ENCODE measurements around the gene DNAJB5. TPM values are rescaled to one million over a fixed set of nuclear protein-coding genes. Genes with fewer than 3 reads are reported as not detected.
A peak's percentile ranks its signal among the peaks of the same experiment; 100 is the strongest.

The DNAJB5 gene
- total RNA-seq, 4 donors from 2014 or later, result 1.1 to 3.7 (median 1.9) TPM

DNA sequence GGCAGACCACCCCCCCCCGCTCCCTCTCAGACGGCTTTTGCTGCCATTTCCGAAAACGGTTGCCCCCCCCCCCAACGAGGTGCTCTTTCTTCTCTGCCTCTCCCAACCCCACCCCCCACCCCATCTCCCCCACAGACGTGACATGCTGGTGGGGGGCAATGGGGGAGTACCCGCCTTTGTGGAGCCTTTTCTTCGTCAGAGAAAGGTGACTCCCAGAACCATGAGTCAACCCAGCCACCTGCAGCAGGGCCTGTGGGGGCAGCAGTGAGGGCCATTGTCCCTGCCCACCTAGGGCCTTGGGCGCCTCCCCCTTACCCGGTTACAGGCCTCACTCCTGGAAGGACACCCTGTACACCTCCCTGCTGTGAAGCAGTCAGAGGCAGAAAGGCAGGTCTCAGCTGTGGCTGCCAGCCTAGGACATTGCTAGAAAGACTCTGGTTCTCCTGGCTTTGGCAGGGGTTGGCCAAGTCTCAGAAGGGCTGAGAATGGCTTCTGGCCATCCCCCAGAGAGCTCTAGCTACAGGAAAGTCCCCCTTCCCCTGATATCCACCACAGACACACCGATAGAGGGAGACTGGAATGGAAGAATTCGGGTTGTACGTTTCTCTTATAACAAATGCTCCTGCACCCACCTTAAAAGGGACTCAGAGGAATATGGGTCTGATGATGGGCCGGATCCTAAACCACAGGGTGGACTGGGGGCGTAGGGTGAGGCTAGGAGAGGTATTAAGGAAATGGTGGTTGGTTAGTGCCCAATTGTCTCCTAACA is 2.2 kb downstream of the DNAJB5 start:
- intact Hi-C loops (cut with DNase I; ENCODE audit: low total_unique reads), result no loop called here
- WGBS, 2 donors, result 57 to 75% methylated on average over 15 of the region's 15 CpGs
- TF ChIP-seq, protein P1, sequence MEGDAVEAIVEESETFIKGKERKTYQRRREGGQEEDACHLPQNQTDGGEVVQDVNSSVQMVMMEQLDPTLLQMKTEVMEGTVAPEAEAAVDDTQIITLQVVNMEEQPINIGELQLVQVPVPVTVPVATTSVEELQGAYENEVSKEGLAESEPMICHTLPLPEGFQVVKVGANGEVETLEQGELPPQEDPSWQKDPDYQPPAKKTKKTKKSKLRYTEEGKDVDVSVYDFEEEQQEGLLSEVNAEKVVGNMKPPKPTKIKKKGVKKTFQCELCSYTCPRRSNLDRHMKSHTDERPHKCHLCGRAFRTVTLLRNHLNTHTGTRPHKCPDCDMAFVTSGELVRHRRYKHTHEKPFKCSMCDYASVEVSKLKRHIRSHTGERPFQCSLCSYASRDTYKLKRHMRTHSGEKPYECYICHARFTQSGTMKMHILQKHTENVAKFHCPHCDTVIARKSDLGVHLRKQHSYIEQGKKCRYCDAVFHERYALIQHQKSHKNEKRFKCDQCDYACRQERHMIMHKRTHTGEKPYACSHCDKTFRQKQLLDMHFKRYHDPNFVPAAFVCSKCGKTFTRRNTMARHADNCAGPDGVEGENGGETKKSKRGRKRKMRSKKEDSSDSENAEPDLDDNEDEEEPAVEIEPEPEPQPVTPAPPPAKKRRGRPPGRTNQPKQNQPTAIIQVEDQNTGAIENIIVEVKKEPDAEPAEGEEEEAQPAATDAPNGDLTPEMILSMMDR (IDR thresholded peaks at IDR 0.05), result no peak
- TF ChIP-seq POLR2A (IDR thresholded peaks at IDR 0.05), result no peak
- H3K4me3 ChIP-seq (ENCODE audit: low read depth, poor library complexity, severe bottlenecking), result no peak overlapping the region
- DNase-seq (ENCODE audit: low spot score in 2 of 2), result peak in 1 of 2 donors; percentile 84

DNA sequence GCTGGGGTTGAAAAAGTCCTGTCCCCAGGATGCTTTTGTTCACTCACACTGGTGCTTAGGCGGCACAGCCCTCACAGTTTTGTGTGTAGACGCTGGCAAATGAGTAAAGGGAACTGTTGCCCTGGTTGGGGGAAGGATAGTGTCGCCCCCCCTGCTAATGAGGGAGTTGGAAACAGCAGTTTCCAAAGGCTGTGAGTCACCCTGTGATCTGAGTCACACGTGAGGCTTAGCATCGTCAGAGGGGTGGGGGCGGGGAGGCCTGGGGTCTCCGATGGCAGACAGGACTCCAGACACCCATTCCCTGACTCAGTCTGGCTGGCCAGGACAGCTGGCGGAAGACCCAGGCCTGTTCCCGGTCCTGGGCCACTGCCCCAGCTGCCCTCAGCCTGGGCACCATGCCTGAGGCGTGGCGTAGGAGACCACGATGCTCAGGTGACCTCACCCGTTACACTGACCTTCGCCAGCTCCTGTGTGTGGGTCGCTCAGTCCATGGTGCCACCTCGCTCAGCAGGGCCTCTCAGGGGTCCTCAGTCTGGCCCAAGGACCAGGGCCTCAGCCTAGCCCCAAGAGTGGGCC is 2.9 kb downstream of the DNAJB5 start:
- DNase-seq (ENCODE audit: low spot score in 2 of 2), result peak; percentile 17 to 80
- intact Hi-C loops (cut with DNase I; ENCODE audit: low total_unique reads), result no loop called here
- no peak overlapping the region for H3K4me3 ChIP-seq (ENCODE audit: low read depth, poor library complexity, severe bottlenecking)
- WGBS, 2 donors, result 55% methylated on average over 16 of the region's 16 CpGs
- TF ChIP-seq, protein P1 (IDR thresholded peaks at IDR 0.05), result no peak
- TF ChIP-seq POLR2A (IDR thresholded peaks at IDR 0.05), result no peak

DNA sequence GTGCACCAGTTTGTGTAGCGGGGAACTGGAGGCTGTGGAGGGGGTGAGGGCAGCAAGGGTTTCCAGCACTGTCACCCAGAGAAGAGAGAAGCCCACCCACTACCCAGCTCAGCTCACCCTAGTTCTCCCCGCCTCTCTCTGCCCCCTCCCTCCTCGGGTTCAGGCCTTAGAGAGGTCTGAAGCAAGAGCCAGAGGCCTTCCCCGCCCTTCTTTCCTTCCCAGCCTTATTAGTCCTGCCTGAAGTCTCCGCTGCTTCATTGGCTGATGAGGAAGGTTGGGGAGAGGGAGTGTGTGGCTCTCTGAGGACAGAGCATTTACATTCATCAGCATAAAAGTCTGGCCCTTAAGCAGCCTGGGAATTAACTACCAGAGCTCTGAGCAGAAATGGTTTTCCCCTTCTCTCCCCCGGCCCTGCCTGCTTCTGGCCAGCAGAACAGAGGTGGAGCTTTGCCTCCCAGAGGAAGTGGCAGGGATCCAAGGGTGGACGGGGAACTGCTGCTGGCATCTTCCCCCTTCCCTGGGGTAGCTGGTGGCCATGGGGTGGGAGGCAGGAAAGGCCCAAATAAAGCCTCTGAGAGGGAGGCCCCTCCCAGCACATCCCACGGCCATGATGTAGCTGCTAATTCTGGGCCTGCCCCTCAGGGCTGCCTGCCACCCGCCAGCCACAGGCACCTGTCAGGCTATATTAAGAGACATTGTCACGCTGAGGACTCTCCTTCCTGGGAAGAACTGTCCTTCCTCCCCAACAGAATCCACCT is 4.1 kb downstream of the DNAJB5 start:
- intact Hi-C loops (cut with DNase I; ENCODE audit: low total_unique reads), result no loop called here
- TF ChIP-seq, protein P1 (IDR thresholded peaks at IDR 0.05), result no peak
- no peak for TF ChIP-seq POLR2A (IDR thresholded peaks at IDR 0.05)
- no peak overlapping the region for H3K4me3 ChIP-seq (ENCODE audit: low read depth, poor library complexity, severe bottlenecking)
- whole genome bisulfite sequencing, 2 donors, result 37 to 38% methylated on average over 10 of the region's 10 CpGs
- DNase-seq (ENCODE audit: low spot score in 2 of 2), result peak; percentile 43 to 91

DNA sequence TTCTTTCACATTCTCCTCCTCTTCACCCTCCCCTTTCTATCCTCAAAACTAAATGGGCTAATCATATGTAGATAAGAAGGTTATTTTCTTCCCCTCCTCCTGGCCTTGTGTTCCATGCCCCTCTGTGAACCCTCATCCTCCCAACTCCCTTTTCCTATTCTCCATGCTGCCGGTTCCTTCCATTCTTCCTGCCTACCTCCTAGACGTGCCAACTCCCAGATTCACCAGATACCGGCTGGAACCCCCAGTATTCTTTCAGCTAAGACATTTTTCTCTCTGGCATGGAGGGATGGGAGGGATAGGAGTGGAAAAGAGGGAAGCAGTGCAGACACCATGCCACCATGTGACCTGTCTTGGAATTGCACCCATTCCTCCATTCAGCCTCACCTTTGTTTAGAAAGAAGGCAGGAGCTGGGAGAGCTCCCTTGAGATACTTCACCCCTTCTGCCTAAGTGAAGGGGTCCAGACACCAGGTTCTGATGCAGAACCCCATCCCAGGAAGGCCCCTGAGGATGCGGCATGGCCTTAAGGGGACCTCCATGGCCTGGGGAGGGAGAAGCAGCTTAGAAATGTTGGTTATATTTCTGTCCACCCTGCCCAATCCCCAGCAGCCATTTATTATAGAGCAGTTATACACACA is 4.8 kb downstream of the DNAJB5 start:
- intact Hi-C loops (cut with DNase I; ENCODE audit: low total_unique reads), result no loop called here
- no peak overlapping the region for H3K4me3 ChIP-seq (ENCODE audit: low read depth, poor library complexity, severe bottlenecking)
- WGBS, 2 donors, result 36 to 41% methylated on average over 4 of the region's 4 CpGs
- peak; percentile 25 to 79 for DNase-seq (ENCODE audit: low spot score in 2 of 2)
- TF ChIP-seq POLR2A (IDR thresholded peaks at IDR 0.05), result no peak
- TF ChIP-seq, protein P1 (IDR thresholded peaks at IDR 0.05), result no peak

DNA sequence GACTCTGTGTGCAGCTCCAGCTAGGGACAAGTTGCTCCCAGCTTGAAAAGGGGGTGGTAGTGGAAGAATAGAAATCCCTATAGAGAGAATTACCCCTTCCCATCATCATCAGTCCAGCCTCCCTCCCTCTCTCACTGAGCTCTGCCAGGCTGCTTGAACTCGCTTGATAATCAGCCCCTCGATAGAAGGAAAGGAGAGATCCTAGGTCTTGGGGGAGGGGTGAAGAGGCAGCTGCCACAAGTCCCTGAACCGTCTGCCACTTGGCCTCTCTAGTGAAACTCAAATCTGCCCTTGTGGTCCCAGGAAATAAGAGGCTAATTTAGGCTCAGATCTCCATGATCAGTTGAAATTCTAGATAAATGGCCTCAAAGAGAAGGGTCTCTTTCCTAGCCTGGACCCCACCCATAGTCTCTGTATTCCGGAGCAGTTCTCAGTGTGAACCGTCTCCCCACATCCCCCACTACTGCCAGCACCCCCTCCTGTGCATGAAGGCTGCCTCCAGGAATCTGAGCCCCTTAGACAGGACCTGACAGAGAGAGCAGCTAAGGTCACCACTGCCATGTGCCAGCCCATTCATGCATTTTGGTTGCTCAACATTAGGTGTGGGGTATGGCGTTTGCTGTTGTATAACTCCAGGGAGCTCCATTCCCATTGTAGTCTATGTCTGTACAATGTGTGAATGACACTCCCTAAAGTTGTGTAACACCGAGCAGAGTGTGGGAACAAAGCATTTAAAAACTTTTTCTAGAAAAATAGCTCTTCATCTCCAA is 5.5 kb downstream of the DNAJB5 start:
- intact Hi-C loops (cut with DNase I; ENCODE audit: low total_unique reads), result no loop called here
- WGBS, 2 donors, result 66 to 67% methylated on average over 7 of the region's 7 CpGs
- TF ChIP-seq, protein P1 (IDR thresholded peaks at IDR 0.05), result no peak
- TF ChIP-seq POLR2A (IDR thresholded peaks at IDR 0.05), result no peak
- no peak overlapping the region for H3K4me3 ChIP-seq (ENCODE audit: low read depth, poor library complexity, severe bottlenecking)
- peak; percentile 17 to 36 for DNase-seq (ENCODE audit: low spot score in 2 of 2)

Data from lower leg skin (tissue), 4 donors.